ENCODE results near the gene FLYWCH1. TPM values are rescaled to one million over a fixed set of nuclear protein-coding genes. Genes with fewer than 3 reads are reported as not detected.

FLYWCH1 gene
- total and polyA plus RNA-seq, 9 of the 15 experiments (the other 6 are each of a cell fraction or from before 2014, with no cell fraction given), result 0.18 to 33.6 (median 11.3) TPM

- TF ChIP-seq ZNF696 (CRISPR knock-in tag; conservative IDR thresholded peaks at IDR 0.05) (no peak), THRA (IDR thresholded peaks at IDR 0.05) (no peak), HMGN3 (IDR thresholded peaks at IDR 0.05; ENCODE audit: borderline replicate concordance, extremely low read depth, insufficient read length, low read depth, low read length) (no peak), SIN3A (IDR thresholded peaks at IDR 0.05; ENCODE audit: borderline replicate concordance in 2 of 2, control insufficient read depth in 1 of 2, low read depth in 2 of 2, low read length in 2 of 2) (peak in 1 of 2 experiments; percentile 63; a peak in 2 of 4 replicates), KAT7 (CRISPR knock-in tag; IDR thresholded peaks at IDR 0.05; ENCODE audit: borderline replicate concordance) (no peak), OTX1 (CRISPR knock-in tag; IDR thresholded peaks at IDR 0.05) (no peak), ZNF592 (IDR thresholded peaks at IDR 0.05) (no peak), RBM39 (optimal IDR thresholded peaks at IDR 0.05; ENCODE audit: low read depth, low read length) (no peak), PCBP1 (IDR thresholded peaks at IDR 0.05; ENCODE audit: low read depth, low read length, poor library complexity, severe bottlenecking) (no peak), PURB (CRISPR knock-in tag; IDR thresholded peaks at IDR 0.05; ENCODE audit: low read depth) (no peak), ZNF165 (CRISPR knock-in tag; IDR thresholded peaks at IDR 0.05; ENCODE audit: borderline replicate concordance) (no peak), SRSF1 (IDR thresholded peaks at IDR 0.05; ENCODE audit: low read depth, low read length) (no peak), ZNF830 (CRISPR knock-in tag; IDR thresholded peaks at IDR 0.05) (no peak), CC2D1A (IDR thresholded peaks at IDR 0.05) (no peak), SIX5 (IDR thresholded peaks at IDR 0.05; ENCODE audit: borderline replicate concordance in 1 of 2, insufficient read depth in 1 of 2, low read depth in 1 of 2, low read length in 2 of 2) (no peak), FOXK1 (CRISPR knock-in tag; IDR thresholded peaks at IDR 0.05; ENCODE audit: borderline replicate concordance) (peak; percentile 69; the same call in 1 of the 2 replicates), RB1 (IDR thresholded peaks at IDR 0.05; ENCODE audit: low read depth) (no peak)
- TF ChIP-seq, protein P1, sequence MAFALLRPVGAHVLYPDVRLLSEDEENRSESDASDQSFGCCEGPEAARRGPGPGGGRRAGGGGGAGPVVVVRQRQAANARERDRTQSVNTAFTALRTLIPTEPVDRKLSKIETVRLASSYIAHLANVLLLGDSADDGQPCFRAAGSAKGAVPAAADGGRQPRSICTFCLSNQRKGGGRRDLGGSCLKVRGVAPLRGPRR (CRISPR knock-in tag; IDR thresholded peaks at IDR 0.05), result no peak
These were observed 68.0 kb downstream of the FLYWCH1 start (continued) for GRCh38 chr16:2979669-2980226.

Measured in K562 (cell line).